ENCODE results near the gene CTAGE6.
"Not testable (repeated sequence)": the region's sequence is repeated elsewhere in the genome, so short reads cannot be mapped to it uniquely, and the experiment has no call there.

The CTAGE6 gene

GRCh38 chr7:143715543-143716193 lies 41.8 kb downstream of the CTAGE6 start:
- not testable (repeated sequence) for DNase-seq

GRCh38 chr7:143714581-143715454 lies 42.7 kb downstream of the CTAGE6 start:
- DNase-seq = not testable (repeated sequence)

GRCh38 chr7:143712381-143712780 lies 45.1 kb downstream of the CTAGE6 start:
- DNase-seq = not testable (repeated sequence)

- not testable (repeated sequence) for DNase-seq
Measured at GRCh38 chr7:143711727-143712324, 45.7 kb downstream of the CTAGE6 start.

- not testable (repeated sequence) for DNase-seq
Measured at GRCh38 chr7:143709895-143710294, 47.6 kb downstream of the CTAGE6 start.

All from DMS 273 treated with DMSO at 0.1 percent for 48 hours (cell line).